NT2/D1 (cell line): Measurements from ENCODE around the gene DDC.
A peak's percentile ranks its signal among the peaks of the same experiment; 100 is the strongest.

Experiments
- DNase-seq: peaks from one replicate; pipeline ENCODE4 v3.0.0-alpha.2; 2011; ENCODE audit warnings: low read depth, low spot score
- H3K27me3 ChIP-seq: 2 replicates; pipeline ENCODE4 v1.6.0; 2011; ENCODE audit warnings: mild to moderate bottlenecking; ENCODE audit not compliant: insufficient read length, insufficient read depth
- H3K36me3 ChIP-seq: 2 replicates; pipeline ENCODE4 v1.6.1; 2011; ENCODE audit warnings: mild to moderate bottlenecking, low read length, mixed read lengths; ENCODE audit not compliant: insufficient read depth, insufficient read length
- H3K4me1 ChIP-seq: 2 replicates; pipeline ENCODE4 v1.5.1; 2011; ENCODE audit not compliant: insufficient read depth, insufficient read length
- H3K4me3 ChIP-seq: 2 replicates; pipeline ENCODE4 v1.5.1; 2011; ENCODE audit warnings: low read depth; ENCODE audit not compliant: insufficient read length
- H3K9ac ChIP-seq: 2 replicates; pipeline ENCODE4 v1.6.0; 2011; ENCODE audit warnings: low read depth; ENCODE audit not compliant: insufficient read length
- H3K9me3 ChIP-seq: 2 replicates; pipeline ENCODE4 v1.5.1; 2011; ENCODE audit warnings: mild to moderate bottlenecking, low read length; ENCODE audit not compliant: insufficient read depth
- SUZ12 ChIP-seq: IDR thresholded peaks from 2 replicates; pipeline ENCODE4 v1.6.1; 2011; ENCODE audit not compliant: insufficient read length, insufficient read depth; ENCODE audit errors: extremely low read depth
- YY1 ChIP-seq: IDR thresholded peaks from 2 replicates; pipeline ENCODE4 v1.6.1; 2011; ENCODE audit not compliant: insufficient read length, insufficient read depth
- ZNF274 ChIP-seq: IDR thresholded peaks from 2 replicates; pipeline ENCODE4 v1.6.1; 2011; ENCODE audit warnings: mild to moderate bottlenecking, low read depth, low read length

The DDC gene

DNA sequence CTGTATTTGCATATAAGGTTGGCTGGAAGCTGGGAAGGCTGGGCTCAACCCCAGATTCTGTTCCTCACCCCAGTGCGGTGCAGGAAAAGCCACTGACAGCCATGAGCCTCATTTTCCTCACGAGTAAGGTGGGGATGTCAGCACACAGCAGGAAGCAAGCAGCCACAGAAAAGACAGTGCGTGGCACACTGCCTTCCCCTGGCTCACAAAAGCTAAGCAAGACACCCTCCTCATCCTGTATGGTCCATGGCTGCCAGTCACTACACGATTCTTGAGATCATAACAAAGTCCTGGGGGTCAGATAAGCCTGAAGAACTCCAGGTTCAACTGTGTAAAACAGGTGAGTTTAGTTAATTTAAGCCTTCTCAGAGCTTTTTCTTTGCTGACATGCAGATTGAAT is 28.9 kb upstream of the DDC start:
- DNase-seq = no peak
- H3K4me1 ChIP-seq = peaks cover 3% of the 10 kb centered on the region
- H3K9ac ChIP-seq = no peak overlapping the region
- H3K9me3 ChIP-seq = no peaks in the 10 kb centered on the region
- no peak for TF ChIP-seq YY1
- TF ChIP-seq ZNF274 = no peak
- TF ChIP-seq SUZ12 = no peak
- H3K4me3 ChIP-seq = no peak overlapping the region
- peaks cover 61% of the 10 kb centered on the region for H3K36me3 ChIP-seq
- H3K27me3 ChIP-seq = no peaks in the 10 kb centered on the region

DNA sequence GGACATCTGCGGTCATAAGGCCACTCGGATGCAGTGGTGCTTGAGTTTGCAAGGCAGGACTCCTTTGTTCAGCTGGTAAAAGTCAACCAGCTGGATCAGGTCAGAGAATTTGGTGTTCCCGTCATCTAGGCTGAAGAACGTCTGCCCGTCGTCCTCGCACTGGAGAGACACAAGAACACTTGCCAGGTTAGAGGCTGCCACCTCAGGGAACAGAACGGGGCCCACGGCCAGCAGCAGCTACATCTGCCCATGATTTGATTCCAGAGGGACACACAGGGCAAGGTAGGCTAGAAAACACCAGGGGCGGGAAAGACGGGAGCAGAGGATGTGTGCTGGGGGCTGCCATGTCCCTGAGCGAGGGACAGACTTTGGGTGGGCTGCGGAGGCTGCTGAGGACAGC is 27.7 kb upstream of the DDC start:
- no peak for TF ChIP-seq YY1
- TF ChIP-seq SUZ12 = no peak
- TF ChIP-seq ZNF274 = no peak
- Histone ChIP-seq H3K9me3 (no peaks in the 10 kb centered on the region), H3K4me3 (no peak overlapping the region), H3K9ac (no peak overlapping the region), H3K27me3 (no peaks in the 10 kb centered on the region), H3K36me3 (peaks cover 50% of the 10 kb centered on the region), H3K4me1 (peaks cover 3% of the 10 kb centered on the region)
- no peak for DNase-seq

DNA sequence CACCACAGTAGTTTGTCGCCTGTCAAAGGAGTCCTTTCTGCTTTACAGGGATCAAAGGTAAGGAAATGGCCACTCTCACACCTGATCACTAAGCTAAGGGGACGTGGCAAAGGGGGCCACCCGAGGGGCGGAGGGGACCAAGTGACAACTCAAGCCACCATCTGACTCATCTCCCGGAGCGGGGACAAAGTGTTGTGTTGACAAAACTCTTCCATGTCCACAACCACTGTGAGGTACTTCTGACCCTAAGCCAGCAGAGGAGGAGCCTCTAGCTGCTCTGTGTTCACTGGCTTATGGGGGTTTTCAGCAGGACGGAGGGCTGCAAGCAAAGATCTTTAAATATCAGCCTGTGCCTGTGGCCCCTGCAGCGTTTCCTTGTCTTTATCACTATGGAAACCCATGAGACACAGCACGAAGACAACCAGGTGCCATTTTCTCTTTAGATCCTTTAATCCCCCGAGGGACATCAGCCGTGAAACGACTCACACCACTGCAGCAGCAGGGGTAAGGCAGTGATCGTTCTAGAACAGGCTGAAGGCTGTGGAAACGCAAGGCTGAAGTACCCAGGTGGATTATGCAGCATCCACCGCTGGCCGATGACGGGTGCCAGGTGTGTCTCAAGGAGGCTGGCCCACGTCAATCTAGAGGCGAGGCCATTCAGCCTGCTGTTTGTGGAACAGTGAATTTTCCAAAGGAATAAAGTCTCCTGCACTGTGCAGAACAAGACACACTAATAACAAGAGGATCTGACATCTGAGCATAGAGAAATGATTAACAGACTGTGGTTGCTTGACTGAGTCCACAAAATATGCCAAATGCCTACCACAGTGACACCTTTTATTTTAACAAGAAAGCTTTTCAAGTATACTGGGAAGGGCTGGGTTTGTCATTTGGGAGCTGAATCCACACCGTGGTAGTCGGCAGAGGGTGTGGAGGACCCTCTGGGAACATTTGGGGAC is 26.6 kb upstream of the DDC start:
- TF ChIP-seq ZNF274 (no peak), SUZ12 (no peak), YY1 (no peak)
- H3K36me3 ChIP-seq = peaks cover 41% of the 10 kb centered on the region
- peaks cover 3% of the 10 kb centered on the region for H3K4me1 ChIP-seq
- H3K9ac ChIP-seq = no peak overlapping the region
- DNase-seq = no peak
- no peaks in the 10 kb centered on the region for H3K27me3 ChIP-seq
- no peaks in the 10 kb centered on the region for H3K9me3 ChIP-seq
- no peak overlapping the region for H3K4me3 ChIP-seq

DNA sequence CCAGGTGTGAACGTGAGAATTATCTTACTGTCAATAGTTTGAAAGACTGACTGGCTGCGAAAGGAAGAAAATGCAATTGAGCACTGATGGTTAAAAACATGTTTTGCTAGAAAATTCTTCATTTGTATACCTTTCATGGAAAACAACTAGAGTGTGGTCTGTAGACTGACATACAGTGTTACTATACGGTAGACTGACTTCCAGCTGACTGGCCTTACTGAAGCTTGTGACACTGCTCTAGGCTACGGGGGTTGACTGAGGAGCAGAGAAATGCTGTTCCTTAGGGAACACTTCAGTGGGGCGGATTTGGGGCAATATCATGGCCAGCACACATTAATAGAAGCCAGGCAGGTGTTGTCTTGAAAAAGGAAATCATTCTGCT is 25.9 kb upstream of the DDC start:
- Histone ChIP-seq H3K27me3 (no peaks in the 10 kb centered on the region), H3K9ac (no peak overlapping the region), H3K4me1 (peaks cover 3% of the 10 kb centered on the region), H3K4me3 (no peak overlapping the region), H3K9me3 (no peaks in the 10 kb centered on the region), H3K36me3 (peaks cover 37% of the 10 kb centered on the region)
- TF ChIP-seq ZNF274 (no peak), YY1 (no peak), SUZ12 (no peak)
- no peak for DNase-seq

DNA sequence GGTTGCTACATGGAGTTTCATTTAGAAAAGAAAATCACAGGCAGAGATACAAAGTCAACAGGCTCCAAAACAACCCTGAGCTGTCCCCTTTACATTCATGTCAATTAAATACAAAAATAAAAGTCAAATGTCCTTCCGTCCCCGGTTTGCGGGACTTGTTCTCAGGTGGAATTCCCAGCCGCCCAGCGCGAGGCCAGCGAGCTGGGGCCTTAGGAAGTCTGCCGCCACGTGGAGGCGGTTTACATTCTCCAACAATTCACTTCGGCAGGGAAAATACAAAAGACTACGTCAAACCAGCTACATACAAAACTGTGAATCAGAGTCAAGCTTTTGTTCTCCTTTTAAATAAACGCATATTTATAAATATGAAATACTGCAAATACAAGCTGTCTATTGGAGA is 25.3 kb upstream of the DDC start:
- TF ChIP-seq YY1 (no peak), SUZ12 (no peak), ZNF274 (no peak)
- no peaks in the 10 kb centered on the region for H3K9me3 ChIP-seq
- DNase-seq = no peak
- H3K36me3 ChIP-seq = peaks cover 36% of the 10 kb centered on the region
- H3K4me1 ChIP-seq = peaks cover 3% of the 10 kb centered on the region
- H3K9ac ChIP-seq = no peak overlapping the region
- no peaks in the 10 kb centered on the region for H3K27me3 ChIP-seq
- H3K4me3 ChIP-seq = no peak overlapping the region

DNA sequence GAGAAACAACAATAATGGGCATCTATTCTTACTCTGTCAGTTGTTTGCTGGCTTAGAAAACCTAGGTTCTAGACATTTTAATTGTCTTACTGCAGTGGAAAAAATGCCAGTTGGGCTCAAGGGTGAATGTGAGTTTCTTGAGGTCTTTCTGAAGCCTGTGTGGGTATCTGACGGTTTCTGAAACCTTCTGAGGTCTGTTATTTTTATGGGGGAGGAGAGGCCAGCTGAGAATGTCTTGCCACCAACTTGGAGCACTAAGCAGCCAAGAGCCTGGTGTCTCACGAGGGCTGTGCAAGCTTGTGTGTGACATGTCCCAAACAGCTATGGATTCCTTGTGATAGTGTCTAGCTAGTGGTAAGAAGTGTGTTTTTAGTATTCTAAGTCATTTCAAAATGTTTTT is 24.2 kb upstream of the DDC start:
- Histone ChIP-seq H3K9me3 (peaks cover 3% of the 10 kb centered on the region; the same call in 1 of the 2 replicates), H3K4me1 (peaks cover 3% of the 10 kb centered on the region), H3K27me3 (no peaks in the 10 kb centered on the region), H3K36me3 (peaks cover 26% of the 10 kb centered on the region), H3K9ac (no peak overlapping the region), H3K4me3 (no peak overlapping the region)
- DNase-seq = no peak
- TF ChIP-seq SUZ12 = no peak
- TF ChIP-seq ZNF274 = no peak
- no peak for TF ChIP-seq YY1

DNA sequence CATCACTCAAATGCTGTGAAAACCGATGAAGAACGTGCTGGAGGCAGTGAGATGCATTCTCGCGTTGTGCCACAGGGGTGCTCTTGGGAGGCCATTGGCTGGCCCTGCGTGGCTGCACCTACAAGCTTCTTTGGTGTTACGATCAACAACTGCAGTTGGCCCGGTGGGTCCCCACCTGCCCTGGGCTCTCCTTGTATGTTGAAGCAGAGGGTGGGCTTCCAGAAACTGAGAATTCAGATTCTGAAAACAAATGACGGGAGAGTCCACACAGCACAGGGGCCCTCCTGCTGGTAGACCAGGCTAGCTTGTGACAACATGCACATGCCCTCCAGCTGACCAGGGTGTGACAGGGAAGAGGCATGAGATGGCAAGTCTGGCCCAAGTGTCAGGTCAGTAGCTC is 23.7 kb upstream of the DDC start:
- peaks cover 22% of the 10 kb centered on the region for H3K36me3 ChIP-seq
- no peak overlapping the region for H3K9ac ChIP-seq
- no peaks in the 10 kb centered on the region for H3K4me1 ChIP-seq
- H3K4me3 ChIP-seq = no peak overlapping the region
- peaks cover 7% of the 10 kb centered on the region for H3K9me3 ChIP-seq
- TF ChIP-seq ZNF274 = no peak
- TF ChIP-seq SUZ12 = no peak
- TF ChIP-seq YY1 = no peak
- no peaks in the 10 kb centered on the region for H3K27me3 ChIP-seq
- peak; percentile 22 for DNase-seq
